HG03159 (cell line): ENCODE results near the gene ZSCAN9.

Experiments
- ATAC-seq: cut with Tn5 transposase; IDR thresholded peaks from one replicate; pipeline ENCODE4 v1.9.1; 2021; ENCODE audit warnings: mild to moderate bottlenecking, moderate library complexity; ENCODE audit not compliant: unreplicated experiment

The ZSCAN9 gene

DNA sequence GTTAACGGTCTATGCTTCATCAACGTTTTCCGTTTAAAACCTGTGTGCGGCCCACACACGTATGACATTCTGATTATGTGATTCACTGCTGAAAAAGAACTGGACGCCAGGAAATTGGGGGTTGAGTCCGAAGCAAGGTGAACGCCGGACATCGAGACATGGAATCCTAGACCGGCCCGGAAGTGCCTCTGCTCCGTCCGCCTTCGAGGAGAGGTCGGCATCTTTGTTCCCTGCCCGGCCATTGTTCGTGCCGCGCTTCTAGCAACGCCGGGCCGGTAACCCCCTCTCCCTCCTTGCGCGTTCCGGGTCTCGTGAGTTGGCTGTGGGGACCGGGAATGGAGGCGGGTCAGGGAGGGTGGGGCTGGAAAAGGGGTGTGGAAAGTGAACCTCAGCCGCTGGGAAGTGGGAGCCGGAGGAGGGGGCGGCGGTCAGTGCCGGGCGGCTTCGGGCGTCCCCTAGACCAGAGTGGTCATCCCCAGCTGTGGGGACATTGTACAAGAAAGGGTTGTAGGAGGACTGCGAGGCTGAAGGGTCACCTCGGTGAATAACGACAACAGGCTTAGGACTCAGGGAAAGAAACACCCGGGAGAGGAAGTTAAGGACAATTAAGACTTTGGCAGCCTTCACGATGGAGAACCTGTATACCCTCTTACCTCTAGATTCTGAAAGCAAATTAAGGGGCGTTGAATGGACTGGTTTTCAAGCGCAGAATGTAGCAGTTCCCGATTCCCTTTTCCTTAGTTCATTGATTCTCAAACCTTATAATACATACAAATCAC lies at the start of gene ZSCAN9:
ZSCAN9 (plus strand) TSS at position 220 of the 779 bp plus-strand sequence. CDS start 1,810 bp downstream, outside the sequence.
- peak; percentile 88 for ATAC-seq

DNA sequence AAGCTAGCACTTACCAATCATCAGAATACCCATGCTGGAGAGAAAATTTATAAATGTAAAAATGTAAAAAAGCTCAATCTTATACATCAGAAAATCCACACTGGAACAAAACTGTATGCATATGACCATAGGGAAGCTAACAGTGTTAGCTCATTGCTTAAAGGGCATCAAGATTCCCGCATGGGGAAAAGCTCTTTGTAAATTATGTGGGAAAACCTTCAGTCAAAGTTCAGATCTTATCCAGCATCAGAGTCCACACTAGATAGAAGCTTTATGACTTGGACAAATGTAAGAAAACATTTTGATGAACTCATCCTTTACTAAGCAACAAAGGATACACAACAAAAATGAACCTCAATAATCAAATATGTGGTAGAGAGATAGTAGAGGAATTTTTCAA lies 48.7 kb upstream of the ZSCAN9 start:
- ATAC-seq, result no peak

DNA sequence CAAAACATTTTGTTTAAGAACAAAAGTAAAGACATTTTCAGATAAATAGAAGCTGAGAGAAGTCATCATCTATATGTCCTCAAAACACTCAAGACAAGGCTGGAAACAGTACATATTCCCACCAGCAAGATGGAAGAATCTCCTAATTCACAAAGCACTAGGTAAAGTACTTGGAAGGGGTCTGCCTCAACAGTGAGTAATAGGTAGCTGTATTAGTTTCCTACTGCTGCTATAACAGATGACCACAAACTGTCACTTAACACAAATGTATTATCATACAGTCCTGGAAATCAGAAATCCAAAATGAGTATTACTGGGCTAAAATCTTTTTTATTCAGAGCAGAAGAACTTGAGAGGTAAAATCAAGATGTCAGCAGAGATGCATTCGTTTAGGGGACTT lies 42.8 kb upstream of the ZSCAN9 start:
- ATAC-seq, result no peak

DNA sequence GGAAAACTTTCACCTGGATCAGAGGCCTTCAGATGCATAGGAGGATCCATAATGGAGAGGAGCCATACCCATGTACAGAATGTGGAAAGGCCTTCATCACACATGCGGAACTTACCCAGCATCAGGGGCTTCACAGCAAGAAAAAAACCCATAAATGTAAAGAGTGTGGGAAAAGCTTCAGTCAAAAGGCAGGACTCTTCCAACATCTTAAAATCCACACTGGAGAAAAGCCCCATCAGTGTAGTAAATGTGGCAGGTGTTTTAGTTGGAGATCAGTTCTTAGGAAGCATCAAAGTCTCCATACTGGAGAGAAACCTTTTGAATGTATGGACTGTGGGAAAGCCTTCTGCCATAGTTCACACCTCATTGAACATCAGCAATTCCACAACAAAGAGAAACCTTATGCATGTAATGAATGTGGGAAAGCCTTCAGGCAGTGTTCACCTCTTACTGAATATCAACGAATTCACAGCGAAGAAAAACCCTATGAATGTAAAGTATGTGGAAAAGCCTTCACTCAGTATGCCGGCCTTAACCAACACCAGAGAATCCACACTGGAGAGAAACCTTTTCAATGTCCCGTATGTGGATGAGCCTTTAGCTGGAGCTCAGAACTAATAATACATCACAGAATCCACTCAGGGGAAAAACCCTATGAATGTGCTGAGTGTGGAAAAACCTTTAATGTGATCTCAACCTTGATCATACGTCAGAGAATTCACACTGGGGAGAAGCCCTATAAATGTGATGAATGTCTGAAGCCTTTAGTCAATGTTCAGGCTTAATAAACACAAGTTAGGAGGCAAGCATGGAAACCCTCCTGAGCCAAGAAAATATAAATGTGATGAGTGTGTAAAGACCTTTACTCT lies 36.7 kb upstream of the ZSCAN9 start:
- ATAC-seq, result no peak

DNA sequence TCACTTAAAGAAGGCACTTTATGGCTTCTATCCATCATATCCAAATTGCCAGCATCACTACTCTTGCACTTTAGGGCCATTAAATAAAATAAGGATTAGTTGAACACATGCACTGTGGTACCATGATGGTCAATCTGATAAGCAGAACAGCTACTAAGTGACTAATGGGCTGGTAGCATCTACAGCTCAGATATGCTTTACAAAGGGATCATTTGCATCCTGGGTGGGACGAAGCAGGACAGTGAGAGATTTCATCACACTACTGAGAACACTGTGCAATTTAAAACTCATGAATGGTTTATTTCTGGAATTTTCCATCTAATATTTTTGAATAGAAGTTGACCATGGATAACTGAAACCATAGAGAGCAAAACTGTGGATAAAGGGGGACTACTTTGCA lies 25.1 kb upstream of the ZSCAN9 start:
- ATAC-seq, result no peak

DNA sequence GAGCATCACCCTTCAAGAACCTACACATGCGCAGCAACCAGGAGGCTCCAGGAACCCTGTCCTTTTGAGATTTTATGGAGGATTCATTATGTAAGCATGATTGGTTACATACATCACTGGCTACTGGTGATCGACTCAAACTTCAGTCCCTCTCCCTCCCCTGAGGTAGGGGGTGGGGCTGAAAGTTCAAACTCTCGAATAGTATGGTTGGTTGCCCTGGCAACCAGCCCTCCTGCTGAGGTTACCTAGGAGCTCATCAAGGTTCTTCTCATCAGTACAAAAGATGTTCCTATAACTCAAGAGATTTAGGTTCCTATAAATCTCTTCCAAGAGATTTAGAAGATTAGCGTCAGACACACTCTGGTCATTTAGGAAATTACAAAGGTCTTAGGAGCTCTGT lies 21.9 kb upstream of the ZSCAN9 start:
- no peak for ATAC-seq

DNA sequence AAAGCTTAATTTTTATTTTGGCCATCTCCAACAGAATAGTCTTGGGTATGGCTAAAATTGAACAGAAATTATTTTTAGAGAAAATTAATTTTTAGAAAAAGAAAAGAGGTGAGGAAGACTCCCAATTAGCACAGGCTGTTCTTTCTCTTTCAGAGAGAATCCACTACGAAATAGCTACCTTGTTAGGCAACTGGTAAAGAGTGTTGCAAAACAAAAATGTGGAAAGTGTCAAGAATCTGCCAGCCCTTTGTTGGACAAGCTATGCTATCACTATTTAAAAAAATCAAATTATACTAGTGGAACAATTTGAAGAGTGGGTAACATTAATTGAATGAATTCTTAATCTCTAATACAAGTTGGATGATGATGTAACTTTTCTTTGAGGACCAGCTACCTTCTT lies 19.2 kb upstream of the ZSCAN9 start:
- ATAC-seq, result no peak

DNA sequence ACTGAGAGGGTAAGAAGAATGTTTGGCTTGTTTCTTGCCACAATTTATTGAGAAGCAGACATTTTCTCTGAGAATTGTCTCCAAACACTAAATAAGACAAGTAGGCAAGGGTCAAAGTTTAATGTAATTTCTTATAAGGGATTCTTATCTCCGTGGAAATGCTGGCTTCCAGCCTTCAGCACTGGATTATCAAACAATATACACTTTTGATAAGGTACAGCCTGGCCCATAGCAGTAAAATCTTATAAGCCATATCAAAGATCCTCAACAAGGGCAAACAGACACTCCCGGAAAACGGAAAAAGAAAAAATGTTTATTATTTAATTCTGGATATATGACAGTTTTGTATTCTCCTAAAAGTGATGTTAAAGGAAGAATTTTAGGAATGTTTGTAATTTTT lies 18.5 kb upstream of the ZSCAN9 start:
- no peak for ATAC-seq

DNA sequence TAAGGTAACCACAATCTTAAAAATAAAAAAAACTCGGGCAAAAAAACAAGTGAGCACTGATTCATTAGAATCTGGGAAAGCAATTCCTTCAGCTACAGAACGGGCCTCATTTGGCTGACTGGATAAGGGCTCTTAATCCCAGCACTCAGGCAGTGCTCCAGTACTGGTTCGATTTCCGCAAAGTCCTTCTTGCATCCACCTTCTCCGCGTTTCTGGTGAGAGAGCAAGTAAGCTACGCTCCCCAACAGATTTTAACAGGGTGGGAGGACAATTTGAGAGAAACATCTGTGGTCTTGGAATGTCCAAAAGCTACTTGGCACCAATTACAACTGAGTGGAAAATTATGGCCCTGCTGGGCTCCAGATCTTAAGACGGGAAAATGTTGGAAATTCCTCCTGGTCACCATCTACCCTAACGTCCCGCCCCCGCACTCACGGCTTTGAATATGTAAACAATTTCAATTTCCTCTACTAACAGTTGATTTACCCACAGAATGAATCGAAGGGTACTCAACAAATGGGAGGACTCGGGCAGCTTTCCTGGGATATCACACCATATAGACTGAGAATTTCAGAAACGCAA lies 18.1 kb upstream of the ZSCAN9 start:
- ATAC-seq, result no peak

DNA sequence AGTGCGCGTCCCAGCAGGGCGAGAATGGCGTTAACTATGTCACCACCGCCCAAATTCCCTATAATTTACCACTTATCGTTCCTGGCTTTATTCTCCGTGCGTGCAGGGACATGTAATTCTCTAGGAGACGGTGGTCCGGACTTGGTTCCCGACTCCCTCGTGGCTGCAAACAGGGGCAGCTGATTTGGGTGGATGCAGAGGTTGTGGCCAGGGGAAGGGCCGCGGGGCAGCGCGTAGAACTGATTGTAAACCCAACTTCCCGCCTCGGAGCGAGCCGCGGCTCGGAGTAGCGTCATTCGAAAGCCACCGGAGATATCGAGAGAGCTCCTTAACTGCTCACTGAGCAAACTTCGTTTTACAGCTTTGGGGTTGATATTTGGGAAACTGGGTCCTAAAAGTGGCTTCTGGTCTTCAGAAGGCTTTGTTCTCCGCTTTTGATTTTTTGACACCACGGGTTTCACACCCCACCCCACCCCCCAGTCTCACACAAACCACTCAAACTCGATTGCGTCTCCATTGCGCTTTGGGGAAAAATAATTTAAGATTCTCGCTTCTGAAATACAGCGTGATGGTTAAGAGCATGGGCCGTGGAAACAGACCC lies 17.5 kb upstream of the ZSCAN9 start:
- ATAC-seq, result no peak

DNA sequence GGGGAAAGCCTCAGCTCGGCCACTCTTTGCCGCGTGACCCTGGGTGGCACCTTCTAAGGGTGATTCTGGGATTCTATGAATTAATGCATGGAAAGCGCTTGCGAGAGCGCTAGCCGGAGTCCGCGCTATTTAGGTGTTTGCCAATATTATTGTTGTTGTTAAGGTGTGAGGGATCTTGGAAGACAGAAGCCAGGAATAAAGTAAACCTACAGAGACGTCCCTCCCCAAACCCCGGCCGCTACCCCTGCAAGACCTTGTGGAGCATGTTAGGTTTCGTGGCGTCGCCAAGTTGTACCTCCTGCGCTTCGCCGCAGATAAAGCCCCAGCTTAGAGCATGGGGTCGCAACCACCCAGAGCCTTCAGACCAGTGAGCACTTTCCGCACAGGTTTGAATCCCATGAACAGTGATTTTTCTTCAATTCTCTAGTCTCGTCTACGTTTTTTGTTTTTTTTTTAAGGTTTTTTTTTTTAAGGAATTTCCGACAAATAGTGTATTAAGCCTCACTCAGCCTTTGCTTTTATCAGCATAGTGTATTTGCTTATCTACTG lies 16.9 kb upstream of the ZSCAN9 start:
- ATAC-seq, result no peak

DNA sequence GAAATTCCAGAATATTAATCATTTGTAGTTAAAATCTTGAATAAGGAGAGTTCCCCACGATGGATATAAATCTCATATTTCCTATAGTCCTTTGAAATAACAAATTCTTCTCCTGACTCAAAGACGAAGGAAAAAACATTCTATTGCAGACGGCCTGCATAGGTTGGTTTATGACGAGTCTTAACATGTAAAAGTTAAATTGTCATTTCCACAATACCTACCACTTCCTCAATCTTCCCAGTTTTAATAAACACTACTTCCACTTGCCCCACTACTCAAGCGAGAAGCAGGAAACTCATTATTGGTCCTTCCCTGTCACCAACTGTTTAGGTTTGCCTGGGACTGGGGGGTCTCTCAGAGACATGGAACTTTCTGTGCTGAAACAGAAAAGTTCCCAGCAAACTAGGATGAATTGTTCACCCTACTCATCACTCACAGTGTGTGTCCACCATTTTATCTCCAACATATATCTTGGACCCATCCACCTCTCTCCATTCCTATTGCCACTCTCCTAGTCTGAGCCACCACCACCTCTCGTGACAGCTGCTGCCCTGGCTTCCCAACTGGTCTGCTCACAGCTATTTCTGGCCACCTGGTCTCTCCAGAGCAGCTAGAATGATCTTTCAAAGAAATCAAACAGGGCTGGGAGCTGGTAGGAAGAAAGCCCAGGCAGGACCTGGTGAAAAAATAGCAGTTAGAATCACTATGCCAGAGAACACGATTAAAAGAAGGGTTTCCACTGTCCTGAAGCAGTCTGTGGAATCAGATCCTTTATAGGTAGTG lies 15.1 kb upstream of the ZSCAN9 start:
- no peak for ATAC-seq

DNA sequence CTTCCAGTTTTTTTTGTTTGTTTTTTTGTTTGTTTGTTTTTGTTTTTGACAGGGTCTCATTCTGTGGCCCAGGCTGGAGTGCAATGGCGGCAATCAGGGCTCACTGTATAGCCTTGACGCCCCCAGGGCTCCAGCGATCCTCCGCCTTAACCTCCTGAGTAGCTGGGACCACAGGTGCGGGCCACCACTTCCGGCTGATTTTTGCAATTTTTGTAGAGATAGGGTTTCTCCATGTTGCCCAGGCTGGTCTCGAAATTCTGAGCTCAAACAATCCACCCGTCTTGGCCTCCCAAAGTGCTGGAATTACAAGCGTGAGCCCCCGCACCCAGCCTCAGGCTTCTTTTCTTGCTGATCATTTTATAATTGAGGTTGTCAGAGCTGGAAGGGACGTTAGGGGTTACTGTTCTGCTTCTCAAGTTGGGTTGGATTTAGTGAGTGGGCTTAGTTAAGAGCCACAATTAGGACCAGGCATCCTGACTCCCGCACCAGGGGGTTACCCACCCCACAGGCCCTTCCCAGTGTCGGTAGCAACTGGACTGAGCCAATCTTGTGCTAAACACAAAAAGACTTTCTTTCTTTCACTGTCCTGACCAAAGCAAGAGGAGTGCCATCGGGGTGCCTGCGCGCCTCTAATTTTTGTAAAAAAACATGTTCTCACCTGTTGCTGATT lies 13.1 kb upstream of the ZSCAN9 start:
- peak; percentile 33 for ATAC-seq

DNA sequence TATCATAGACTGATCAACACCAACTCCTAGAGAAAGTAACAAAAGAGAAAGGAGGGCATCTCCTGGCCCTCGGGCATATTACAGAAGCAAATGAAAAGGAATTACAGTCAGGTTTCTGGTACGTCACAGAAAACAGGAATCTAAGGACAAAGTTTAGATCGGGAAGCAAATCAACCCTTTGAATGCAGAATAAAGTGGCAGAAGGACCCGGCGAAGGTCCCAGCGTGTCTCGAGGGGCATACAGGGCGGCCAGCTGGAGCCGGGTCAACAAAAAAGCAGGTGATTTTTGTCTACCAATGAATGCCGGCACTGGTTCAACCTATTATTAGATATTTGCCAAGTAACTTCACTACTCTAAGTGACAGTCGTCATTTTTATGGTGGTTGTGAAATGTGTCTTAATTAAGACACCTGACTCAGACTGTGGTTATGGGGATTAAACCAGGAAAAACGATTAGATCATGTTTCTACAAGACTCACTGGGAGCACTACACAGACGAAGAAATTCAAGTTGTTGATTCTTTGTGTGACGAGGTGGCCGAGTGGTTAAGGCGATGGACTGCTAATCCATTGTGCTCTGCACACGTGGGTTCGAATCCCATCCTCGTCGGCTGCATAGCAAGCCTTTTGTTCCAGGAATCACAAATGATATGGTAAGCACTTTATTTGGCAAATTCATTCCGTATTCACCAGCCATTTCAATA lies 12.4 kb upstream of the ZSCAN9 start:
- peak; percentile 50 for ATAC-seq

DNA sequence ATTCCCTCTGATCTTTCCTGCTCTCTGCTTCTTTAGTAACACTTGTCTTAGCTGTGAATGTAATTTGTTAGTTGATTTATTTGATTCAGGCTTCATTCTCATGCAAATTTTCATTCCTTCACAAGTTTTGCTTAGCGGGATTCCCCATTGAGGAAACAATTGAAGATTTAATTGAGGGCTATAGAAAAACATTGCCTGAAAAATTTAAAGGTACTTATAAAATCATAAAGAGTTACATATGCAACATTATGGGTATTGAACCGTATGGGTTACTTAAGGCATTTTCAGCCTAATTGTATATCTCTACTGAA lies 11.9 kb upstream of the ZSCAN9 start:
- ATAC-seq, result no peak

DNA sequence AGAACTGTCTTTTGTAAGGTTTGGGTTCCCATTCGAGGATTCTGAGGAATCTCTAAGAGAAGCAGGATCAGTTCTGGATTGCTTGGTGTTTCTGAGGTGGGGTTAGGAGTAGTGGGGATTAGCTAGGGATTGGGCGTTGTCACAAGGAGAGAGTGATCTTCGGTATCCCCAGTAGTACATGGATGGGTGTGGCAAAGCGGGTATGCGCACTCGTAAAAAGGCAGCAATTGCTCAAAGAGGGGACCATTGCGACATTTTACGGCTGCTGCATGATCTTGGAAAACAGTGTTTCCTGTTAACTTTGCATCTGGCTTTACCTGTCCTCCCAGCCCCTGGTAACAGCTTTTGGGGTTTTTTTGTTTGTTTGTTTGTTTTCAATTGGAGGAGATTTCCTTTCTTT lies 9.7 kb upstream of the ZSCAN9 start:
- no peak for ATAC-seq

DNA sequence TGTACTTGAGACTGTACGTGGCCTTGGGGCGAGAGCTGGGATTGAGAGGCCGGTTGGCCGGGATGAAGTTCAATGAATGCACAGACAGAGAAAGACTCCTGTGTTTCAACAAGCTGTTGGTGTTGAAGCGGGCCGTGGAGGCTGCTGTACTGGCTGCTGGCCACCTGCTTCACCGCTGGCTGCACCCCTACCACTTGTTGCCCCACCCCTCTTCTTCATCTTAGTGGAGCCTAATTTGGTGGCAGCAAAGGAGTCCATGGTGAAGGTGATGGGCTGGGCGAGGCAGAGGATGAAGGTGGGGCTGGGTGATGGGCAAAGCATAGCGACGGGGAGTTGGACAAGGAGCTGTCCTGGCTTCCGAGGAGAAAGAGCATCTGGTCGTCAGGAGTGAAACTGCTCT lies 7.2 kb upstream of the ZSCAN9 start:
- ATAC-seq, result no peak

DNA sequence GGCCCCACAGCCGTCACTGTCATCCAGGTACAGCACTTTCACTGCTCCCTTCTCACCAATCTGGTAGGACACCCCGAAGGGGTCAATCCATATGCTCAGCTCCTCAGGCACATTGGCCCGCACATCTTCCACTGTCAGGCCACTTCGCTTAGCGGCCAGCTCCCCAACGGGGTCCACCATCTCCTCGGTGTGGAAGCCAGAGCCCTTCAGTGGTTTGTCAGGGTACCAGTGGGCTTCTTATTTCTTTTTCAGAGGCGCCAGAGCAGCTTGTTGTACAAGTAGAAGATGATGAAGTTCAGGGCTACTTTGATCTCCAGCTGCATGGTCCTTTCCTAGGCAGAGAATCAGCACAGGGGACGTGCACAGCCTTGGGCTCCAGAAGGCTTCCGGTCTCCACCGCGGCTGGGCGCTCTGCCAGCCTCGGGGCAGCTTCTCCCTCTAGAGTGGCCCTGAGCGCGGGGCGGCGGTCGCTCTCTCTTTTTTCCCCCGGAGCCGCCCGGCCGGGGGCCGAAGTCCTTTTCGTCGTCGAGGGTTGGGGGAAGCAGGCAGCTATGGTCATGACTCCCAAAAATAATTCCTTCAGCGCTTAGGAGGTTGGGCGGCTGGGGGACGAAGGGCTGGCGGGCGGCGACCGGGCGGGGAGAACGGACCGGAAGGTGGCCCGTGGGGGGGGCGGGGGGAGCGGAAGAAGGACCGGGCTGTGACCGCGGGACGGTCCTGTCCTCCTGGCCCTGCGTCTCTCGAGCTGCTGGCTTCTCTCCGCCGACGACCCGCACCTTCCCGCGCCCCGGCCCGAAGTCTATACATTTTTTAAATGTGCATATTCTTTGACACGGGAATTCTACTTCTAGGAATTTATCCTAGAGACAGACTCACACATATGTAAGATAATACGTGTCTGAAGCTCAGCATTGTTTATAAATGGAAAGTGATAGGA lies 6.5 kb upstream of the ZSCAN9 start:
- ATAC-seq, result peak; percentile 53
